Measurements from ENCODE around the gene SLC6A14.

DNA sequence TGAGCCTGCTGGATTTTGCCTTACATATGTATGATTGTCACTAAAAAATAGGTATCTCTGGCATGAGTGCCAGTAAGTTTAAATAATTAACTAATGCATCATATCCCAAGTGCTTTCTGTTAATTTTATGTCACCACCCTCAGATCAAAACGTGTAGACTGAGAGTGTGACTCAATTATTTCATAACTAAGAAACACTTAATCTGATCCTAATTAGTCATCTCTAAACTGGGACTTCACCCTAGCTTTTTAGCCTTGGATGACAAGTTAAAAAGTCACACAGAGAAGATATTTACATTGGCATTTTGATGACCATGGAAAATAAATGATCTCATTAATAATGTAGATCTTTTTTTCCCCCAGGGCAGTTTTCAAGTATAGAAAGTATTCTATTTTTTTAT lies 23.1 kb upstream of the SLC6A14 start:
- TF ChIP-seq CTCF (IDR thresholded peaks at IDR 0.05; ENCODE audit: extremely low read depth in 1 of 2, insufficient read depth in 1 of 2, low read depth in 1 of 2, low read length in 2 of 2) (no peak), EZH2 (IDR thresholded peaks at IDR 0.05; ENCODE audit: borderline replicate concordance, low read depth, low read length, severe bottlenecking) (no peak), POLR2A (IDR thresholded peaks at IDR 0.05; ENCODE audit: low read depth, low read length) (no peak), POLR2AphosphoS5 (IDR thresholded peaks at IDR 0.05; ENCODE audit: insufficient read depth, low read depth, low read length) (no peak)
